Tongue (tissue), 2 donors: Measurements from ENCODE around the gene POU2F1. TPM values are rescaled to one million over a fixed set of nuclear protein-coding genes. Genes with fewer than 3 reads are reported as not detected.

Experiments used
- DNase-seq: peaks from one replicate; pipeline ENCODE4 v3.0.0-alpha.2; 2015
- total RNA-seq: library from RNA; depleted of rRNA; stranded (reverse); fragments of >200 nt; gene quantifications from one replicate; pipeline ENCODE4 v1.2.3, GENCODE V29; 2014

Gene POU2F1
- total RNA-seq, 1 donor from 2014 or later, result 17.4 TPM

- peak; percentile 64 for DNase-seq
Observed at GRCh38 chr1:167423684-167424619, 203.3 kb downstream of the POU2F1 start.

DNA sequence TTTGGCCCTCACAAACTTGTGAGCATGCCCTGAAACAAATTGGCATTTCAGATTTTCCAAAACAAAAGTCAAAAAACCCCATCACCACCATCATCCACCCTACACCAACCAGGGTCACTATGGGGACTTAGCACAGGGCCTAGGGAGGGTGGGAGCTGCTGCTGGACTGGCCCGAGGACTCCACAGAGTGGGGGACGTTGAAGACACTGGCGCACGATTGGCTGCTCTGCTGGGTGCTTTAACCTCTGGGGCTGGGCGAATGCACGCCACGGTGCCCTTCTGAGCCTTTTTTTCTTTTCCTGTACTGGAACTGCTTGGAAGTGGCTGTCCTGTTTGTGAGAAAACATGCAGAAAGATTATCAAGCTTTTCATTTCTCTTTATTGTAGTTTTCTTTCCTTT, 204.8 kb downstream of the POU2F1 start:
- no peak for DNase-seq

DNA sequence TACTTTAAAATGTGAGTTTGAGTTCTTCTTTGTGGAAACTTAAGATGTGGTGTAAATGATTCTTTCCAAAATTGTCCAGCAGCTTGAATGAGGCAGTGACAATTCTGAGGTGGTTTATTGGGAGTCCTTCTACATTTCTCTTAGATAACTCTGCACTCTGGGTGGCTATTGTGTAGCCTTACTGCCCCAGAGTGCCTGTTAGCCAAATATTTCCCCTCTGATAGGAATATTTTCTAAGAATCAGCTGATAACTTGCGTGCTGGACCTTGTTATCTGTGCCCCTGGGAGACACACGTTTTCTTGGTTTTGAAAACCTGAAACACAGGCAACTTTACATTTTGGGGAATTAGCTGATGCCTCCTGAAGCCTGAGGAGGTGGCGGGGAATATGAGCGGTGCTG, 206.0 kb downstream of the POU2F1 start:
- DNase-seq, result no peak

- peak; percentile 24 for DNase-seq
Observed at GRCh38 chr1:167427848-167428247, 207.2 kb downstream of the POU2F1 start.

DNA sequence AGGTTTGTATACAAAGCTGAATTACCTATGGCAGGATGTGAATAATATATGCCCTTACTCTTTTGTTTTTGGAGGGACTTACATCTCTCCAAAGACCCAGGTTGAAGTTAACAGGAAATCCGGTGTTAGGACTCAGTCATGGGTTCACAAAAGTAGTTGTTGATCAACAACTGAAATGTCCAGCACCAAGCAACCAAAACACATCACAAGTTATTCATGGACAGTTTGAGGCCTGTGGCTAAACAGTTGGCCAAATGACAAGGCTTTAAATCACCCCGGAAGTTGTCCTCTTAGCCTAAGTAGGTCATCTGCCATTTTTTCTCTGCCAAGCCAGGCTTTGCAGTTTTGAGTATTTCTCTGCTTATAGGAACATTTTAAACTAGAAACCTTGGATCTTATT, 207.7 kb downstream of the POU2F1 start:
- DNase-seq, result no peak

DNA sequence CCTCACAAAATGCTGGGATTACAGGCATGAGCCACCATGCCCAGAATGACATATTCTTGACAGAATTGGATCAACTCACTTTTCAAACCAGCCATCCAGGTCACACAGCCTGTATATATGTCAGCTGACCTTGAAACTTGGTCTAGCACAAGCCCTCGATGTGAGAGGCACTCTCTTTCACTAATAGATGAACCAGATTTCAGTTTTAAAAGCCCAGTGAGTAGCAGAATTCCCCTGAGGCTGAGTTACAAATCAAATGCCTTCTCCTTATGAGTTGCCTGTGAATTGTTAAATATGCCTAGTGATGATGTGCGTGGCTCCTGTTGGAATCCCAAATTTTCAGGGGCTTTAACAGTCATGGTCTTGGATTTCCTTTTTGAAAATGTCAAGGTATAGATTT, 208.9 kb downstream of the POU2F1 start:
- DNase-seq, result no peak

DNA sequence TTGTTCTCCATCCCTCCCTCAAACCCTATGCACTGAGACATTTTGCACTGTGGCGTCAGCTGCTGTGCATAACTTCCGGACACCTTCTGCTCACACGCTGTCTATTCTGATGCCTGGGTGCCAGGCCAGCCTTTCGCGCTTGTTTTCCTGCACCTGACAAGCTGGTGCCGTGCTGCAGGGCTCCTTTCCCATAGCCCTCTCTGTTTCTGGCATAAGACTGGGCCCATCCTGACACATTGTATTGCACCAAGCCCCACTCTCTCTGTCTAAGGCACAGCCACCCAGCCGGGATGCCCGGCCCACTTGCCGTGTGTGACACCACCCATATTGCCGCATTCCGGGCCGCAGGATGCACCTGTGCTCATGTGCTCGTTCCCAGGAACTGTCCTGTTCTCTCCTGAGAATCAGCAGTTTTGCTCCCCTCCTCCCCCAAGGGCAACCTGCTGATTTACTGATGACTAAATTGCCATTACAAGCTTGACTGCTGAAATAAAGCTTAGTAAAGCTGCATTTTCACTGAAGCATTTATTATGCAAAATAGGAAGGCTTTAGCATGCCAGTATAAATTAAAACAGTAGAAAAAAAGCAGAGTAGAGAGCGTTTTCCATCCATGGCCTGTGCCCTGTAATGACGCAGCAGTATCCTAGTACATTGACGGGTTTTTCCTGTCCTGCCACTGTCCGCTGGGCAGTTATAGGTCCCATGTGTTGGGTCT, 209.6 kb downstream of the POU2F1 start:
- DNase-seq, result no peak

- DNase-seq, result no peak
Observed at GRCh38 chr1:167430849-167431242, 210.2 kb downstream of the POU2F1 start.

GRCh38 chr1:167431261-167431908, 210.7 kb downstream of the POU2F1 start:
- DNase-seq, result no peak

GRCh38 chr1:167431909-167432650, 211.4 kb downstream of the POU2F1 start:
- DNase-seq, result no peak

GRCh38 chr1:167432780-167433179, 212.1 kb downstream of the POU2F1 start:
- no peak for DNase-seq

DNA sequence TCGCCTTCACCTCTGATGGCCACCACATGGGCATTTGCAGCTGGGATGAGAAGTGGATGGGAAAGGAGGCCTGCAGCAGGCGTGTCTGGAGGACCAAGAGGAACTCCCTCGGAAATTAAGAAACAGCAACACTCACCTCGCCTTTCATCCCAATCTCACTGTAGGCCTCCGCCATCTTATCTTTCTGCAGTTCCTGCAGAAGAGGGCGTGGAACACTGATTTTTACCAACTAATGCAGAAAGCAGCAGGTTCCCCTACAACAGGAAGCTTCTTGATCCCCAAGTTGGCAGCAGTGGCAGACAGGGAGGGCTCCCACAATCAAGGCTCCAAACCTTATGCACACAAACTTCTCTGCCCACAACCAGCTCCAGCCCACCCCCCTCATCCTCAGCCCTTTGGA, 213.2 kb downstream of the POU2F1 start:
- DNase-seq, result no peak

DNA sequence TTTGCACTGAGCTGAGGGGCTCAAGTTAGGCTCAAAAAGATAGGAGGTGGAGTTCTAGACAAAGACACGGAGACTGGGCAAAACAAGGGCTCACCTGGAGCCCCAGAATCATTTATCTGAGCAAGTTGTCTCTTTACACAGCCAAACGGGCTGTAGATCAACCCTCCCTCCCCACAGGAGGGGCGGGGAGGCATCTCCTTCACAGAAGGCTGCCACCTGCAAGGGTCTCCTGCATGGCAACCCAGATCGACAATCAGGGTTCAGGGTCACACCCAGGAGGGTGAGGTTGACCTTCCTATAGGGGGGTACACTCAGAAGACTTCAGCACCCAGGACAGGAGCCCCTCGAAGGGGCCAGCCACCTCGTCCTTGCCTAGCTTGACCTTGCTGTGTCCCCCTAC, 213.6 kb downstream of the POU2F1 start:
- no peak for DNase-seq

DNA sequence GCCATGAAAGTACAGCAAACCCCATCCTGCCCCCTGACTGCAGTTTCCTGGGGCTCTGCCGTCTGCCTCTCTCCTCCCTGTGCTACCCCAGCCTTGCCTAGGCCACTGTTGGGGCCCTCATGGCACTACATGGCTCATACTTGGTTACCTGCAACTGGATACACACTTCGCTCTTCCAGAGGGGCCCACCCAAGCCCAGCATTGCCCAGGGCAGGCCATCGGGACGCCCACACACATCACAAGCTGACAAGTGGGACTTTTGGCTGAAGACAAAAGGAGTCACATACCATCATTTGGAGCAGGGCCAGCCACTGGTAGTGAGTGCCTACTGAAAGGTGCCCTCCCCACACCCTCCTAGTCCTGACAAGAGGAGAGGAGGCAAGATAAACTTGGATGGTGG, 214.8 kb downstream of the POU2F1 start:
- no peak for DNase-seq

DNA sequence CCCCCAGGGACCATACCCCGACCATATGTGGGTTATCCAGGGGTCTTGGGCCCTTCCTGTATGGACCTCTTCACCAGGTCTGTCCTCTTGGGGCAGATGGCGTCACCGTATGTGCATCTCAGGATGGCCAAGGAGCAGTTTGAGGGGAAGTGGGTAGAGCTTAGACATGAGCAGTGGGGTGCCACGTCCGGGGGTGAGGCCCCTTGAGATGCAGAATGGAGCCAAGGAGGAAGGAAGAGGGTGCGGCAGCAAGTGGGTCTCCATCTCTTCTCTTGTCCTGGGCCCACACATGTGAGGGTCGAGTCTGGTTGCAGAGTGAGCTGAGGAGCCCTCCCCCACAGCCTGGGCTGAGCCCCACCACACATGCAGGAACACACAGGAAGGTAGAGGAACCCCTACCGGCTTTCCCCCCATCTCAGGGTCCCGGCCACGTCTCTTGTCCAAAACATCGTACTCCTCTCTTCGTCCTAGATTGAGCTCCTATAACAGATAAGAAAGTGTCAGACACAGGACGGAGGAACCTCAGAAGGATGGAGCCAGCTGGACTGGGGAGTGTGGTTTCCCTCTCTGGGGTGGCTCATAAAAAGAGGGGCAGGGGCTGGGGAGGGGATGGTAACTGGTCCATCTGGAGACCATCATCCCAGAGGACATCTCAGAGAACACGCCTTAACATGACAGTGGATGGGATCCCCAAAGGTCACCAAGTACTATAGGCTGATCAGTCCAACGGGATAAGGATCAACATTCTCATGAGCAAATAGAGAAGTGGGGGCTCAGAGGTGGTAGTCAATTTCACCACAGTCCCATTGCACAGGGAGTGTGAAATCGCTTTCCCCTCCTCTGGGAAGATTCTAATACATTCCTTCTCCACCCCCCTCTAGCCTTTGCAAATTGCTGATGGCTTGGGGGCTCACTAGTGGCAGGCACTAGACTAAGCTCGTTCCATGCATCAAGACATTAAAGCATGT, 217.8 kb downstream of the POU2F1 start:
- no peak for DNase-seq

- DNase-seq, result peak; percentile 71
Observed at GRCh38 chr1:167439301-167439988, 218.8 kb downstream of the POU2F1 start.

DNA sequence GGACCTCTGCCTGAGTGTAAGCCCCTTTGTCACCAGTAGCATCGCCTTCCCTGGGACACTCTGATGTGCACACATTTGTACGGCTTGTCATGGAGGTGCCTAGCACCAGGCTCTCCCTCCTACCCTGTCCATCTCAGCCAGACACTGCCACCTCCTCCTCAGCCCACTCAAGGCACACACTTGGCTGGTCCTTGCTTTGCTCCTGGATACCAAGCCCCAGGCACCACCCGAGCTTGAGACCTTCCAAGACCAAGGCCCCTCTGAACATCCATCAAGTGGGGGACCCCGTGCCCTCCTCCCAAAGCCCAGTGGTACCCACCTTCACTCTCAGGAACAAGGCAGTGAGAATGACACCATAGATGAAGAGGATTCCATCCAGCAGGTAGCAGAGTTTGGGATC, 219.7 kb downstream of the POU2F1 start:
- no peak for DNase-seq

- no peak for DNase-seq
Observed at GRCh38 chr1:167440776-167441175, 220.1 kb downstream of the POU2F1 start.

DNA sequence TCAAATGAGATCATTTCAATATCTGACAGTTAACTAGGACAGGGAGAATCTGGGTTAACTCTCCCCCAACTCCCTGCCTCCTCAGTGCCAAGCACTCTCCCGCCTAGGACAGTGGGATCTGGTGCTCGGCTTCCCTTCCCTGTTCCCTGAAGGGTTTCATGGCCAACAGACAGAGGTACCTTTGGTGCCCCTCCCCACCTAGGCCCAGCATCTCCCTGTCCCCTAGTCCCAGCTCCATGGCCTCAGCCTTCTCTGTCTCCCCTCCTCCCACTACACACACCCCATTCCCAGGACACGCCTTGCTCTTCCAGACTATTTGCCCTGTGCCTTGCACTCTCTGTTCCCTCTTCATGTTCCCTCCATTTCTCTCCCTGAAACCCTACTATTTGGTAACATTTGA, 220.5 kb downstream of the POU2F1 start:
- DNase-seq, result no peak

DNA sequence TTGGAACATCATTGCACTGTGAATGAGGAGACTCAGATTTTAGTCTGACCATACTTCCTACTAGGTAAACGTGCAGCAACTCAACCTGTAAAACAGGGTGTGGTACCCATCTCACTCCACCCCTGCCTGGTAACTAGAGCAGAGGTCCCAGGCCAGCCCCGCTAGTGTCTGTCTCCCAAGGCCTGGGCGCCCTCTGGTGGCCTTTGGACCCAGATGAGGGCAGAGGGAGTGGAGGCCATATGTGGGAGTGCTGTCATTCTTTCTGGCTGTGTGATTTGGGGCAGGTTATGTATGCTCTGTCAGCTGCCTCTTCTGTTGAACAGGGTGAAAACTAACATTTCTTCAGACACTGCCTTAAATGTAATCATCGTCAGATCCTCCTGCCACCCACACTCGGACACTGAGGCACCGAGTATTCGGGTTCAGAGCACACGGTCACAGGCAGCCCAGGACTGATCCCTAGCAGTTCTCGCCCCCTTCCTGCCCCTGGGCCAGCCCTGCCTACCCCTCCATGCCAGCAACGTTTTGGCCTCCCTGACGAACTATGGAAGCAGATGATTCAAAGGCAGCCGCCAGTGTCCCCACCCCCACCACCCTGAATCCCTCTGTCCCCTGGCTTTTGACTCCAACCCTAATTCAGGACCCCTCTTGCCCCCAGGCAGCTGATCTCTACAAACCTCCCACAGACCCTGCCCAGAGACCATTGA, 221.6 kb downstream of the POU2F1 start:
- DNase-seq, result peak; percentile 89
